Activated CD4-positive, alpha-beta T cell treated with anti-CD3 and anti-CD28 coated beads, Interleukin-2, amount 10 ng/mL, durations not matched to agents 7 days and 5 days (primary cell): ENCODE results near the gene PRDM1. TPM values are rescaled to one million over a fixed set of nuclear protein-coding genes. Genes with fewer than 3 reads are reported as not detected.
A peak's percentile ranks its signal among the peaks of the same experiment; 100 is the strongest.

Experiments used
- CTCF ChIA-PET: fragments of 350-600 bp; sonication (Branson Sonifier 250); formaldehyde crosslinking; loops from one replicate; lab custom pipeline; 2021; ENCODE audit warnings: antibody characterized with exemption; lab: Charles Lee
- POLR2A ChIA-PET: fragments of 350-600 bp; sonication (Branson Sonifier 250); formaldehyde crosslinking; loops from one replicate; lab custom pipeline; 2021; ENCODE audit warnings: antibody characterized with exemption; lab: Charles Lee
- DNase-seq: peaks from one replicate; pipeline ENCODE4 v3.0.0-alpha.2; 2020
- H3K27ac Mint-ChIP-seq: one replicate; pipeline ENCODE4 v1.8.0; 2021; ENCODE audit warnings: mild to moderate bottlenecking, moderate library complexity, mixed read lengths
- H3K27me3 Mint-ChIP-seq: one replicate; pipeline ENCODE4 v1.8.0; 2021; ENCODE audit warnings: mixed read lengths
- H3K36me3 Mint-ChIP-seq: one replicate; pipeline ENCODE4 v1.8.0; 2021; ENCODE audit warnings: low read depth, mixed read lengths
- H3K4me1 Mint-ChIP-seq: one replicate; pipeline ENCODE4 v1.8.0; 2021; ENCODE audit warnings: mixed read lengths
- H3K4me3 Mint-ChIP-seq: one replicate; pipeline ENCODE4 v1.8.0; 2021; ENCODE audit warnings: mild to moderate bottlenecking, moderate library complexity, mixed read lengths
- H3K9me3 Mint-ChIP-seq: one replicate; pipeline ENCODE4 v1.8.0; 2021; ENCODE audit warnings: mixed read lengths
- total RNA-seq, 2 experiments: library from RNA; stranded (reverse); gene quantifications; one replicate each; pipeline ENCODE4 v1.2.3, GENCODE V29; 2021

Gene PRDM1
- total RNA-seq, 2 experiments from 2014 or later, result 27.1 to 30.8 TPM

- Mint-ChIP-seq H3K4me3 (peak overlapping the region; percentile 80), H3K27me3 (peaks cover 36% of the 10 kb centered on the region), H3K9me3 (no peaks in the 10 kb centered on the region), H3K36me3 (peaks cover 39% of the 10 kb centered on the region), H3K27ac (peak overlapping the region; percentile 72), H3K4me1 (peaks cover 85% of the 10 kb centered on the region)
- no peak for DNase-seq
- ChIA-PET CTCF (interaction anchor here (0.8 to 2.8 kb wide), 14 partner anchors 9 to 628 kb away, joined by 3 to 13 read pairs (median 4); no protein-coding TSS in a partner anchor), POLR2A (interaction anchor here (0.8 to 1.4 kb wide), 3 partner anchors 17 to 93 kb away, joined by 3 to 4 read pairs (median 4); no protein-coding TSS in a partner anchor)
These were observed 498 bp upstream of the PRDM1 start for GRCh38 chr6:106085692-106085983.

GRCh38 chr6:106086814-106087175 is 659 bp downstream of the PRDM1 start:
- Mint-ChIP-seq H3K36me3 (peaks cover 44% of the 10 kb centered on the region), H3K4me3 (peak overlapping the region; percentile 80), H3K4me1 (peaks cover 87% of the 10 kb centered on the region), H3K27me3 (peaks cover 34% of the 10 kb centered on the region), H3K27ac (no peak overlapping the region), H3K9me3 (no peaks in the 10 kb centered on the region)
- CTCF ChIA-PET, result interaction anchor here (0.7 to 2.8 kb wide), 18 partner anchors 8 to 629 kb away, joined by 3 to 13 read pairs (median 6); no protein-coding TSS in a partner anchor
- POLR2A ChIA-PET, result interaction anchor here (0.8 to 1.4 kb wide), 3 partner anchors 11 to 187 kb away, joined by 3 to 4 read pairs (median 4); no protein-coding TSS in a partner anchor
- no peak for DNase-seq

GRCh38 chr6:106087548-106088325 is 1.6 kb downstream of the PRDM1 start:
- H3K4me3 Mint-ChIP-seq, result peak overlapping the region; percentile 80
- DNase-seq, result no peak
- peak overlapping the region; percentile 58 for H3K27ac Mint-ChIP-seq
- peaks cover 30% of the 10 kb centered on the region for H3K27me3 Mint-ChIP-seq
- ChIA-PET CTCF (interaction anchor here (0.6 to 2.8 kb wide), 5 partner anchors 11 to 300 kb away, joined by 3 to 13 read pairs (median 4); no protein-coding TSS in a partner anchor), POLR2A (interaction anchor here (1.3 kb wide), 1 partner anchor 188 kb away, joined by 4 read pairs; no protein-coding TSS in a partner anchor)
- peaks cover 84% of the 10 kb centered on the region for H3K4me1 Mint-ChIP-seq
- no peaks in the 10 kb centered on the region for H3K9me3 Mint-ChIP-seq
- H3K36me3 Mint-ChIP-seq, result peaks cover 51% of the 10 kb centered on the region

- H3K9me3 Mint-ChIP-seq, result no peaks in the 10 kb centered on the region
- ChIA-PET POLR2A (no interaction called here), CTCF (interaction anchor here (1.1 to 2.7 kb wide), 4 partner anchors 74 to 635 kb away, joined by 3 to 14 read pairs (median 4); no protein-coding TSS in a partner anchor)
- peaks cover 66% of the 10 kb centered on the region for H3K36me3 Mint-ChIP-seq
- H3K27ac Mint-ChIP-seq, result no peak overlapping the region
- no peak for DNase-seq
- H3K4me3 Mint-ChIP-seq, result peak overlapping the region; percentile 80
- peaks cover 78% of the 10 kb centered on the region for H3K4me1 Mint-ChIP-seq
- H3K27me3 Mint-ChIP-seq, result peaks cover 30% of the 10 kb centered on the region
These were observed 3.9 kb downstream of the PRDM1 start for GRCh38 chr6:106090001-106090400.

GRCh38 chr6:106092279-106092678 is 6.1 kb downstream of the PRDM1 start:
- ChIA-PET CTCF (interaction anchor here (0.5 to 2.2 kb wide), 8 partner anchors 9 to 661 kb away, joined by 3 to 12 read pairs (median 4); no protein-coding TSS in a partner anchor), POLR2A (interaction anchor here (1.0 kb wide), 1 partner anchor 131 kb away, joined by 3 read pairs; no protein-coding TSS in a partner anchor)
- no peak for DNase-seq
- H3K27me3 Mint-ChIP-seq, result peaks cover 29% of the 10 kb centered on the region
- H3K4me3 Mint-ChIP-seq, result no peak overlapping the region
- H3K4me1 Mint-ChIP-seq, result peaks cover 78% of the 10 kb centered on the region
- peaks cover 78% of the 10 kb centered on the region for H3K36me3 Mint-ChIP-seq
- H3K27ac Mint-ChIP-seq, result no peak overlapping the region
- no peaks in the 10 kb centered on the region for H3K9me3 Mint-ChIP-seq

GRCh38 chr6:106094261-106094963 is 8.3 kb downstream of the PRDM1 start:
- Mint-ChIP-seq H3K4me1 (peaks cover 76% of the 10 kb centered on the region), H3K27me3 (peaks cover 17% of the 10 kb centered on the region), H3K9me3 (no peaks in the 10 kb centered on the region), H3K4me3 (peak overlapping the region; percentile 2), H3K27ac (peak overlapping the region; percentile 43), H3K36me3 (peaks cover 69% of the 10 kb centered on the region)
- CTCF ChIA-PET, result interaction anchor here (1.2 to 2.5 kb wide), 4 partner anchors 8 to 111 kb away, joined by 3 to 8 read pairs (median 6); partner anchors contain the start of gene PRDM1
- POLR2A ChIA-PET, result interaction anchor here (0.6 to 0.7 kb wide), 2 partner anchors 35 to 127 kb away, joined by 3 to 4 read pairs; no protein-coding TSS in a partner anchor
- no peak for DNase-seq

GRCh38 chr6:106094964-106095335 is 8.8 kb downstream of the PRDM1 start:
- Mint-ChIP-seq H3K4me3 (no peak overlapping the region), H3K4me1 (peaks cover 73% of the 10 kb centered on the region), H3K27me3 (peaks cover 13% of the 10 kb centered on the region), H3K9me3 (no peaks in the 10 kb centered on the region), H3K27ac (no peak overlapping the region), H3K36me3 (peaks cover 69% of the 10 kb centered on the region)
- CTCF ChIA-PET, result interaction anchor here (2.2 to 2.5 kb wide), 2 partner anchors 9 to 24 kb away, joined by 6 to 8 read pairs; partner anchors contain the start of gene PRDM1
- POLR2A ChIA-PET, result no interaction called here
- no peak for DNase-seq

GRCh38 chr6:106097411-106098231 is 11.5 kb downstream of the PRDM1 start:
- Mint-ChIP-seq H3K27me3 (peaks cover 3% of the 10 kb centered on the region), H3K4me3 (peak overlapping the region; percentile 84), H3K27ac (peak overlapping the region; percentile 95), H3K4me1 (peaks cover 84% of the 10 kb centered on the region), H3K36me3 (peaks cover 71% of the 10 kb centered on the region), H3K9me3 (no peaks in the 10 kb centered on the region)
- ChIA-PET POLR2A (interaction anchor here (0.6 to 1.0 kb wide), 2 partner anchors 11 to 19 kb away, joined by 3 read pairs; partner anchors contain the start of gene PRDM1), CTCF (interaction anchor here (1.0 kb wide), 1 partner anchor 17 kb away, joined by 3 read pairs; no protein-coding TSS in a partner anchor)
- DNase-seq, result peak; percentile 82

- no peaks in the 10 kb centered on the region for H3K27me3 Mint-ChIP-seq
- H3K36me3 Mint-ChIP-seq, result peaks cover 74% of the 10 kb centered on the region
- ChIA-PET CTCF (interaction anchor here (0.5 to 2.1 kb wide), 11 partner anchors 12 to 241 kb away, joined by 3 to 9 read pairs (median 3); partner anchors contain the start of gene PRDM1), POLR2A (interaction anchor here (0.6 to 1.4 kb wide), 8 partner anchors 18 to 286 kb away, joined by 3 to 4 read pairs (median 3); no protein-coding TSS in a partner anchor)
- peaks cover 90% of the 10 kb centered on the region for H3K4me1 Mint-ChIP-seq
- H3K9me3 Mint-ChIP-seq, result no peaks in the 10 kb centered on the region
- peak overlapping the region; percentile 84 for H3K4me3 Mint-ChIP-seq
- H3K27ac Mint-ChIP-seq, result peak overlapping the region; percentile 95
- peak; percentile 77 for DNase-seq
These were observed 12.5 kb downstream of the PRDM1 start for GRCh38 chr6:106098383-106099234.

GRCh38 chr6:106099235-106099537 is 13.1 kb downstream of the PRDM1 start:
- CTCF ChIA-PET, result interaction anchor here (0.5 to 2.1 kb wide), 11 partner anchors 12 to 240 kb away, joined by 3 to 9 read pairs (median 3); partner anchors contain the start of gene PRDM1
- H3K9me3 Mint-ChIP-seq, result no peaks in the 10 kb centered on the region
- POLR2A ChIA-PET, result interaction anchor here (0.6 to 1.4 kb wide), 7 partner anchors 41 to 287 kb away, joined by 3 to 4 read pairs (median 3); no protein-coding TSS in a partner anchor
- H3K27ac Mint-ChIP-seq, result peak overlapping the region; percentile 95
- H3K4me1 Mint-ChIP-seq, result peaks cover 90% of the 10 kb centered on the region
- peaks cover 74% of the 10 kb centered on the region for H3K36me3 Mint-ChIP-seq
- H3K27me3 Mint-ChIP-seq, result no peaks in the 10 kb centered on the region
- H3K4me3 Mint-ChIP-seq, result peak overlapping the region; percentile 84
- DNase-seq, result no peak

GRCh38 chr6:106100755-106101154 is 14.6 kb downstream of the PRDM1 start:
- Mint-ChIP-seq H3K27me3 (no peaks in the 10 kb centered on the region), H3K36me3 (peaks cover 73% of the 10 kb centered on the region), H3K9me3 (no peaks in the 10 kb centered on the region), H3K4me1 (peaks cover 86% of the 10 kb centered on the region), H3K4me3 (peak overlapping the region; percentile 84), H3K27ac (peak overlapping the region; percentile 59)
- POLR2A ChIA-PET, result interaction anchor here (1.0 kb wide), 1 partner anchor 41 kb away, joined by 4 read pairs; no protein-coding TSS in a partner anchor
- no peak for DNase-seq
- CTCF ChIA-PET, result interaction anchor here (1.0 to 1.6 kb wide), 3 partner anchors 82 to 121 kb away, joined by 3 to 4 read pairs (median 3); no protein-coding TSS in a partner anchor
